GM10266 (cell line): ENCODE measurements around the gene KIAA1755.

Experiments
- DNase-seq: peaks from one replicate; pipeline ENCODE4 v3.0.0; 2012; ENCODE audit errors: extremely low spot score
- TF ChIP-seq, protein P1 (sequence below): IDR thresholded peaks from 2 replicates; pipeline ENCODE4 v1.5.1; 2012; ENCODE audit warnings: mild to moderate bottlenecking, low read depth; ENCODE audit not compliant: control insufficient read depth, insufficient read depth; ENCODE audit errors: missing control alignments

Gene KIAA1755

DNA sequence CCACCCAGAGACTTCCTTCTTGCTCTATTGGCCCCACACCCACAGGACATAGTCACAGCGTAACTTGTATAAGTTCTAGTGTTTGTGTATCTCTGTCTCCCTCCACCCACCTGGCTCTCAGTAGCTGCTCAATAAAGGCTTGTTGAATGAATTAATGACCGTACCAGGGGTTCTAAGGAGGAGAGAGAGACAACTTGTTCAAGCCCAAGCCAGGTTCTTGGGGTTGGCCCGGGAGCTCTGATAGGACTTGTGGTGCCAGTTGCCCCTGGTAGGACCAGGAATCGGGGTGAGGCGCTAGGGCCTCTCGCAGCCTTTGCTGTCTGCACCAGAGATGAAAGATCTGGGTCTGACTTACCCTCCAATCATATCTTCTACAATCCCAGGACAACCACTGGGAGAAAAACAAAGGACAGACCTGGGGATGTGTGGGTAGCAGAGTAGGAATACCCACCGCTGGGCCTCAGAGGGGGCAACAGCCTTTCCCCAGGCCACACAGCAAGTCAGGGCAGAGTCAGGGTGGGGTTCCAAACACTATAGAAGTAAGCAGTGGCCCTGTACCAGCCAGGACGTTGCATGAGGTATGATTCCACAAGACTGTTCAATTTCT, 90.2 kb downstream of the KIAA1755 start:
- DNase-seq: no peak
- TF ChIP-seq, protein P1, sequence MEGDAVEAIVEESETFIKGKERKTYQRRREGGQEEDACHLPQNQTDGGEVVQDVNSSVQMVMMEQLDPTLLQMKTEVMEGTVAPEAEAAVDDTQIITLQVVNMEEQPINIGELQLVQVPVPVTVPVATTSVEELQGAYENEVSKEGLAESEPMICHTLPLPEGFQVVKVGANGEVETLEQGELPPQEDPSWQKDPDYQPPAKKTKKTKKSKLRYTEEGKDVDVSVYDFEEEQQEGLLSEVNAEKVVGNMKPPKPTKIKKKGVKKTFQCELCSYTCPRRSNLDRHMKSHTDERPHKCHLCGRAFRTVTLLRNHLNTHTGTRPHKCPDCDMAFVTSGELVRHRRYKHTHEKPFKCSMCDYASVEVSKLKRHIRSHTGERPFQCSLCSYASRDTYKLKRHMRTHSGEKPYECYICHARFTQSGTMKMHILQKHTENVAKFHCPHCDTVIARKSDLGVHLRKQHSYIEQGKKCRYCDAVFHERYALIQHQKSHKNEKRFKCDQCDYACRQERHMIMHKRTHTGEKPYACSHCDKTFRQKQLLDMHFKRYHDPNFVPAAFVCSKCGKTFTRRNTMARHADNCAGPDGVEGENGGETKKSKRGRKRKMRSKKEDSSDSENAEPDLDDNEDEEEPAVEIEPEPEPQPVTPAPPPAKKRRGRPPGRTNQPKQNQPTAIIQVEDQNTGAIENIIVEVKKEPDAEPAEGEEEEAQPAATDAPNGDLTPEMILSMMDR: no peak

DNA sequence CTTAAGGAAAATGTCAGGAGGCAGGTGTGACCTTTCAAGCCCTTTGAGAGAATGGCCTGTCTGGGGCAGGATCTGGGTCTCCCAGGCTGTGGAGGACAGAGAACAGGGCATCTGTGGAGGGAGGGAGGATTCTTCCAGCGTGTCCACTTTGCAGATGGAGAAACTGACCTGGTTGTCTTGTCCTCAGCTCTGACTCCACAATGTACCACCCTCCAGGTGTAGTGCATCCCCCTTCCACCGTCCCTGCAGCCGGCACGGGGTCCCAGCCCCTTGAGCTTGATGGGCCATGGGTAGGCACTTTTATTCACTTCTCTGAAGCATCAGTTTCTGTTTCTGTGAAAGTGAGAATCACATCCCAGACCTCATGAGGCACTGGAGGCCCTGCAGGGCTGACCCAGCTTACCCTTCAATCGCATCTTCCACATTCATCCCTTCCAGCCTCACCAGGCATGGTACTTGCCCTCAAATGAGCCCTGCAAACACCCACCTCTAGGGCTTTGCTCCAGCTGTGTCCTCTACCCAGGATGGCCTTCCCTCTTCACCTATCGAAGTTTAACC, 90.8 kb downstream of the KIAA1755 start:
- TF ChIP-seq, protein P1: no peak

DNA sequence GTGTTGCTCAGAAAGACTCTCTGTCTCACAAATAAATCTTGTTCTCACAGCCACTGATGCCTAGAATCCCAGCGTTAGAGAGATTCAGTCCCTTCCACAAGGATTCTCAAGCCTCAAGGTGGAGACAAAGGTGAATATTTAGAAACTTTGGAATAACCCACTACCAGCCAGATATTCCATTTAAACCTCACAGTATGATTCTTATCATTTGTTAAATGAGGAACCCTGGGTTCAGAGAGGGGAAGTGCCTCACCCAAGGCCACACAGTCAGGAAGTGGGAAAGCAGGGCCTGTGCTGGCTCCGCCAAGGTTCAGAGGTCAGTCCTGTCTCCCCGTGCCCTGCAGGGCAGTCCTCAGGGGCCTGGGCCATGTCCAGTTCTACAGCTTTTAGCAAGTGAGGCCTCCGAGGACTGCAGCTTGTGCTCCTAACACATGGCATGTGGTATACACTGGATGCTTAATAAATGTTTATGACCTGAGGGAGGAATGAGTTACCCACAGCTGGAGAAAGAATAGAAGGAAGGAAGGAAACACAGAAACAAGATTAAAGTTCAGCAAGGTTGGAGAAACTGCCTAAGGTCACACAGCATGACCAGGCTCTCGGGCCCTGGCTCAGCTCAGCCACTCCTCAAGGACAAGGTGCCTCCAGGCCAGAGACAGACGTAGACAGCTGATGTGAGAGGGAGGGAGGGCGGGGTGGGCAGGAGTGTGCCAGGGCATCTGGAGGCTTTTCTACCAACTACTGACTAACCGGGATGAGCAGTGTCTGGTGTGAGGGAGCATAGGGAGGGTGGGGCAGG, 91.5 kb downstream of the KIAA1755 start:
- DNase-seq: no peak

More for the DNA sequence above, 90.8 kb downstream of the KIAA1755 start:
- DNase-seq: no peak

DNA sequence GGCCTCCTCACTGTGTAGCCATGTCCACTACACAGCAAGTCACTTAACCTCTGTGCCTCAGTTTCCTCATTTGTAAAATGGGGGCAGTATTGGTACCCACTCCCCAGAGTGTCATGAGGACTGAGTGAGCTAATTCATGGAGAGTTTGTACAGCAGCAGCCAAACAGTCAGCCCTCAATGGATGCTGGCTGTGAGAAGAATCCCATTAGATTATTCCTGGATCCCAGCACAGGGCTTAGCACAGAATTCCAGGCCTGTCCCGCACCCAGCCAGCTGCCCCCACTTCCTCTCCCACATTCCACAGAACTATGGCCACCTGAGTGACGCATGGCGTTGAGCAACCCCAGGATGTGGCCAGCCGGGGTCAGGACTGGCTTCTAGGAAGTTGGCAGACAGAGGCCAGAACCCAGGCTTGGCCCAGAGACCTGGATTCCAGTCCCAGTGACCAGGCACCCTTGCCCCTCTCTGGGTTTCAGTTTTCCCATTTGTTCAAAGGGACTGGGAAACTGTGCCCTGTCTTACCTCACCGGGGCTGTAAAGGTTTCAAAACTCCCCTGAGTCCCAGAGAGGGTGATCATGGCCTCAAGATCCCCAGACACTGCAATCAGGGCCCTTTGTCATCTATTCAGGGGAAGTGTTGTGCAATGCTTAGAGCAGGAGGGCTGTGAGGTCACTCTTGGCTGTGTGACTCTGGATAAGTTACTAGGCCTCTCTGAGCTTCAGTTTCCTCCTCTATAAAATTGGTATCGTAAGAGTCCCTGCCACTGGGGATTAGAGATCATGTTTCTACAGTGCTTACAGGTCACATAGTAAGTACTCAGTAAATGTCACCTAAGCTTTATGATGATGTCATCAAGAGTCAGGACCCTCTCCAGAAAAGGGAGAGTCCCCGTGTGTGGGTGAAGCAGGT, 92.4 kb downstream of the KIAA1755 start:
- no peak for DNase-seq
- TF ChIP-seq, protein P1: no peak

More for the DNA sequence above, 91.5 kb downstream of the KIAA1755 start:
- TF ChIP-seq, protein P1: no peak

DNA sequence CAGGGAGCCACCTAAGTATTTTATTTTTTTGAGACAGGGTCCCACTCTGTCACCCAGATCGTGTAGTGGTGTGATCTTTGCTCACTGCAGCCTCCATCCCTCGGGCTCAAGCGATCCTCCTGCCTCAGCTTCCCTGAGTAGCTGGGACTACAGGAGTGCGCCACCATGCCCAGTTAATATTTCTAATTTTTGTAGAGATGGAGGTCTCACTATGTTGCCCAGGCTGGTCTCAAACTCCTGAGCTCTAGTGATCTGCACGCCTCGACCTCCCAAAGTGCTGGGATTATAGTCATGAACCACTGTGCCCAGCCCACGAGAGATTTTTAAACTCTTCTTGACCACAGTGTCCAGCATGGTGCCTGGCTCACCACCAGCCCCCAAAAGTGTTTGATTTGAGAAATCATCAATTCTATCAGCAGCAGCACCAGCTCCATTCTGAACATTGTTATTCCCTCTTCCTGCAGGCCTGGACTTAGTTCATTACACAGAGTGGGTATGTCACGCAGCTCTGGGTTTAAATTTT, 93.1 kb downstream of the KIAA1755 start:
- DNase-seq: no peak
- TF ChIP-seq, protein P1: no peak

DNA sequence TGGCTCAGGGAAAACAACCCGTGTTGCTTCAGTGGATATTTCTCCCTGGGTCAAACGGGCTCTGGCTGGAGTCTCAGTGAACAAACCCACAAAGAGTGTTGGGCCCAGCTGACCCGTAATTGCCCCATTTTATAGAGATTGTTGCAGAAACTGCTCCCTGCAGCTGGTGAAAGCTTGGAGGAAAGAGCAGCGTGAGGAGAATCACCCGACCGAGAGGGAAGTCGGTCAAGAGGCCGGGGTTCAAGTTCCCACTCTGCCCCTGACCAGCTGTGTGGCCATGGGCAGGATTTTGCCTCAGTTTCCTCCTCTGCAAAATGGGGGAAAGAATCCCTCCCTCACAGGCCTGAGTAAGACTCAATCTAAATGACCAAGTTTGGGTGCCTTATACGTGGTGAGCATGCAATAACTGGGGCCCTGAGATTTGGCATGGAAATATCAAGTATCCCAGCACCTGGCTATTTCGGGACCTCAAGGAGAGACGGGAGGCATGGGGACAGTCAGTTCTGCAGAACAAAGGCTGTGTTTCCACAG, 93.8 kb downstream of the KIAA1755 start:
- TF ChIP-seq, protein P1: no peak
- no peak for DNase-seq
